ENCODE results near the gene NTRK2.

- no peak for TF ChIP-seq CTCF (conservative IDR thresholded peaks at IDR 0.05; ENCODE audit: low read length)
- TF ChIP-seq EZH2phosphoT487 (IDR thresholded peaks at IDR 0.05; ENCODE audit: borderline replicate concordance, low read depth, low read length), result no peak
Measured at GRCh38 chr9:84939774-84940173, 270.2 kb downstream of the NTRK2 start.

All from OCI-LY7 (cell line).